Smooth muscle cell (in vitro differentiated cells): ENCODE results near the gene ANGPTL3. TPM values are rescaled to one million over a fixed set of nuclear protein-coding genes. Genes with fewer than 3 reads are reported as not detected.

Experiments
- DNase-seq: peaks from one replicate; lab custom pipeline; 2025; ENCODE audit not compliant: unreplicated experiment; lab: John Stamatoyannopoulos, UW
- H2AFZ ChIP-seq: fragments of 200-600 bp; sonication (generic); 2 replicates; pipeline ENCODE4 v1.6.0; 2016; ENCODE audit warnings: antibody characterized with exemption, low read depth, mild to moderate bottlenecking
- H3F3A ChIP-seq: fragments of 200-600 bp; sonication (generic); 2 replicates; pipeline ENCODE4 v1.6.0; 2017; ENCODE audit warnings: antibody characterized with exemption, low read depth
- H3K27ac ChIP-seq: fragments of 200-600 bp; sonication (generic); 2 replicates; pipeline ENCODE4 v1.5.1; 2016; ENCODE audit warnings: low read depth, mild to moderate bottlenecking
- H3K27me3 ChIP-seq: fragments of 200-600 bp; sonication (generic); 2 replicates; pipeline ENCODE4 v1.6.1; 2016; ENCODE audit warnings: low read depth, mild to moderate bottlenecking
- H3K36me3 ChIP-seq: fragments of 200-600 bp; sonication (generic); 2 replicates; pipeline ENCODE4 v1.5.1; 2016; ENCODE audit warnings: low read depth
- H3K4me1 ChIP-seq: fragments of 200-600 bp; sonication (generic); 2 replicates; pipeline ENCODE4 v1.5.1; 2016; ENCODE audit warnings: low read depth
- H3K4me2 ChIP-seq: fragments of 200-600 bp; sonication (generic); 2 replicates; pipeline ENCODE4 v1.6.0; 2016; ENCODE audit warnings: mild to moderate bottlenecking
- H3K4me3 ChIP-seq: fragments of 200-600 bp; sonication (generic); 2 replicates; pipeline ENCODE4 v1.5.1; 2016; ENCODE audit warnings: mild to moderate bottlenecking
- H3K79me2 ChIP-seq: fragments of 200-600 bp; sonication (generic); 2 replicates; pipeline ENCODE4 v1.6.0; 2016; ENCODE audit warnings: low read depth, mild to moderate bottlenecking
- H3K9ac ChIP-seq: fragments of 200-600 bp; sonication (generic); 2 replicates; pipeline ENCODE4 v1.6.0; 2016; ENCODE audit warnings: low read depth
- H3K9me3 ChIP-seq: fragments of 200-600 bp; sonication (generic); replicated peaks from 2 replicates; pipeline ENCODE4 v1.5.1; 2016; ENCODE audit warnings: low read depth
- H4K20me1 ChIP-seq: fragments of 200-600 bp; sonication (generic); 2 replicates; pipeline ENCODE4 v1.6.0; 2016; ENCODE audit warnings: low read depth
- WGBS: methylation state at CpG from one replicate; pipeline ENCODE4 v1.1.7; 2016; ENCODE audit warnings: low lambda C conversion rate; 5-methylcytosine and 5-hydroxymethylcytosine counted together
- polyA plus RNA-seq: library from polyadenylated mRNA; unstranded; fragments of >200 nt; fragmentation: Nextera tagmentation; extraction: Ambion mirVana; gene quantifications from 2 replicates; pipeline ENCODE4 v1.2.1, GENCODE V29; 2016
- total RNA-seq: library from RNA; depleted of rRNA; stranded (reverse); fragments of >200 nt; gene quantifications from 2 replicates; pipeline ENCODE4 v1.2.3, GENCODE V29; 2014
- TF ChIP-seq, protein P1 (sequence below): fragments of 200-600 bp; sonication (generic); IDR thresholded peaks from 2 replicates; pipeline ENCODE4 v1.5.1; 2017; ENCODE audit warnings: borderline replicate concordance, mild to moderate bottlenecking, antibody characterized with exemption; ENCODE audit not compliant: insufficient read depth, poor library complexity, severe bottlenecking

The ANGPTL3 gene
- total and polyA plus RNA-seq, 2 experiments from 2014 or later: not detected

DNA sequence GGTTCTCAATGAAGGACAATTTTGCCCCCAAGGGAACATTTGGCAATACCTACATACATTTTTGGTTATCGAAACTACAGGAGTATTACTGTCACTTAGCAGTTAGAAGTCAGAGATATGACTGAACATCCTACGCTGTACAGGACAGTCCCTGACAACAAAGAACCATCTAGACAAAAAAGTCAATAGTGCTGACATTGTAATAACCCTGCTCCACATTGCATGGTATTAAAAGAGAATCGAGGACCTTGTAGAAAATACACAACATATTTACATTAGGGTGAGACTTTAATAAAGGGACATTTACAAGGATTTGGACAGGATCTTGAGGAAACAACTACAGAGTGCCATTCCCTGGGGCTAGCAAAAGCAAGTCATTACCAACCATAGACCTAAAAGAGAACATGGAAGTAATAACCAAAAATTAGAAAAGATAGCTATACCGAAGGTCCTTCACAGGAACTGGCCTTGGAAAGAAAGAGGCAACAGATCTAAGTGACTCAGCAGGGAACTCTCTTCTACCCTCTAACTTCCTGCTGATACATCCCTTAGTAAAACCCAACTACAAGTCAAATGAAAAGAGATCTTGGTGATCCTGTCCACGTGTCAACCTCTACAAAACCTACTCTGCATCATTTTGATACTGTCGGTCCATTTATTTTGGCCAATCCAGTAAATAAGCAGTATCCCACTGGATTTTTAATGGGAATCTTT, 40.2 kb downstream of the ANGPTL3 start:
- H3F3A ChIP-seq: no peaks in the 10 kb centered on the region
- H3K9me3 ChIP-seq: peaks cover 5% of the 10 kb centered on the region
- H3K9ac ChIP-seq: no peak overlapping the region
- H3K79me2 ChIP-seq: no peaks in the 10 kb centered on the region
- no peaks in the 10 kb centered on the region for H4K20me1 ChIP-seq
- no peak overlapping the region for H3K4me2 ChIP-seq
- 96% methylated on average over 6 of the region's 6 CpGs for WGBS
- H3K4me3 ChIP-seq: no peak overlapping the region
- no peak overlapping the region for H3K27ac ChIP-seq
- no peaks in the 10 kb centered on the region for H3K27me3 ChIP-seq
- no peaks in the 10 kb centered on the region for H3K4me1 ChIP-seq
- TF ChIP-seq, protein P1, sequence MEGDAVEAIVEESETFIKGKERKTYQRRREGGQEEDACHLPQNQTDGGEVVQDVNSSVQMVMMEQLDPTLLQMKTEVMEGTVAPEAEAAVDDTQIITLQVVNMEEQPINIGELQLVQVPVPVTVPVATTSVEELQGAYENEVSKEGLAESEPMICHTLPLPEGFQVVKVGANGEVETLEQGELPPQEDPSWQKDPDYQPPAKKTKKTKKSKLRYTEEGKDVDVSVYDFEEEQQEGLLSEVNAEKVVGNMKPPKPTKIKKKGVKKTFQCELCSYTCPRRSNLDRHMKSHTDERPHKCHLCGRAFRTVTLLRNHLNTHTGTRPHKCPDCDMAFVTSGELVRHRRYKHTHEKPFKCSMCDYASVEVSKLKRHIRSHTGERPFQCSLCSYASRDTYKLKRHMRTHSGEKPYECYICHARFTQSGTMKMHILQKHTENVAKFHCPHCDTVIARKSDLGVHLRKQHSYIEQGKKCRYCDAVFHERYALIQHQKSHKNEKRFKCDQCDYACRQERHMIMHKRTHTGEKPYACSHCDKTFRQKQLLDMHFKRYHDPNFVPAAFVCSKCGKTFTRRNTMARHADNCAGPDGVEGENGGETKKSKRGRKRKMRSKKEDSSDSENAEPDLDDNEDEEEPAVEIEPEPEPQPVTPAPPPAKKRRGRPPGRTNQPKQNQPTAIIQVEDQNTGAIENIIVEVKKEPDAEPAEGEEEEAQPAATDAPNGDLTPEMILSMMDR: no peak
- H3K36me3 ChIP-seq: peaks cover 20% of the 10 kb centered on the region
- H2AFZ ChIP-seq: no peak overlapping the region
- no peak for DNase-seq

DNA sequence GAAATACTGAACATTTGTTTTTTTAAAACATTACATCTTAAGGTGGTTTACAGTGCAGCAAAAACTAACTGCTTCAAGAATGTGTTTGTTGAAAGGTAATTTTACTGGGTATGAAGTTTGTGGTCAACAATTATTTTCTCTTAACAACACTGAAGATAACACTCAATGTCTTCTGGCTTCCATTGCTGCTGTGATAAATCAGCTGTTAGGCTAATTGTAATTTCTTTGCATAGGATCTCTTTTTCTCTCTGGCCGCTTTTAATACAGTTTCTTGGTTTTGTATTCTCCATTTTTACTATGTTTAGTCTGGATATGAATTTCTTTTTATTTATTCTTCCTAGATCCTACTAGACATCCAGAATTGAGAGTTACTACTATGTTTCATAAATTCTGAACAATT, 46.0 kb downstream of the ANGPTL3 start:
- Histone ChIP-seq H2AFZ (no peak overlapping the region), H3K4me3 (no peak overlapping the region), H3F3A (no peaks in the 10 kb centered on the region), H3K4me1 (no peaks in the 10 kb centered on the region), H3K4me2 (no peak overlapping the region), H3K27me3 (no peaks in the 10 kb centered on the region), H3K9me3 (peaks cover 11% of the 10 kb centered on the region), H3K79me2 (no peaks in the 10 kb centered on the region), H3K27ac (no peak overlapping the region), H3K9ac (no peak overlapping the region), H3K36me3 (peaks cover 30% of the 10 kb centered on the region), H4K20me1 (no peaks in the 10 kb centered on the region)
- DNase-seq: no peak
- 100% methylated on average over 1 of the region's 1 CpG for WGBS
- TF ChIP-seq, protein P1: no peak

DNA sequence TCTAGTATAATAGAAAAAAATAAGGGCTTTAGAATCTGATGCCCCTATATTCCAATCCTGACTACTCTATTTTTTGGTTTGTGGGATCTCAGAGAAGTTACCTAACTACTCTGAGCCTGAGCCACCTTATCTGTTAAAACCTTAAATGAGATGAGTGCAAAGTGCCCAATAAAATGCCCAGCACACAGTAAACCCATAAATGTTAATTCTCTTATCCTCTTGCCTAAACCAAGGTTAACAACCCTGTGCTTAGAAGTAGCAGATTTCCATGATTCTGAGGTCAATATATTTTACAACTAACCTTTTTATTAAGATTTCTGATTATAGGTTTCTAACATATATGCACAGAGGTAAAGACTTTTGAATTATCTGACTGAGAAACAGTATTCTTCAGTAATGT, 55.1 kb downstream of the ANGPTL3 start:
- DNase-seq: no peak

More for the DNA sequence above, 55.1 kb downstream of the ANGPTL3 start:
- no peak overlapping the region for H3K4me2 ChIP-seq
- no peaks in the 10 kb centered on the region for H3K4me1 ChIP-seq
- H3K9me3 ChIP-seq: no peaks in the 10 kb centered on the region
- peaks cover 16% of the 10 kb centered on the region for H3K79me2 ChIP-seq
- peaks cover 35% of the 10 kb centered on the region for H4K20me1 ChIP-seq
- H2AFZ ChIP-seq: no peak overlapping the region
- no peak overlapping the region for H3K4me3 ChIP-seq
- H3F3A ChIP-seq: no peaks in the 10 kb centered on the region
- peaks cover 19% of the 10 kb centered on the region for H3K36me3 ChIP-seq
- H3K9ac ChIP-seq: no peak overlapping the region
- no peak overlapping the region for H3K27ac ChIP-seq
- H3K27me3 ChIP-seq: no peaks in the 10 kb centered on the region
- TF ChIP-seq, protein P1: no peak
